ENCODE measurements around the gene FOSL2. TPM values are rescaled to one million over a fixed set of nuclear protein-coding genes. Genes with fewer than 3 reads are reported as not detected.

The FOSL2 gene
- total RNA-seq, 1 donor from 2014 or later: 38.4 TPM

- TF ChIP-seq CTCF (IDR thresholded peaks at IDR 0.05; ENCODE audit: unreplicated experiment): no peak
- H3K36me3 Mint-ChIP-seq (ENCODE audit: insufficient read depth): peaks cover 1% of the 10 kb centered on the region
- H3K4me3 Mint-ChIP-seq (ENCODE audit: low read depth): no peak overlapping the region
- peaks cover 10% of the 10 kb centered on the region for H3K4me1 Mint-ChIP-seq (ENCODE audit: low read depth)
- H3K27ac Mint-ChIP-seq: no peak overlapping the region
- peaks cover 12% of the 10 kb centered on the region for H3K9me3 Mint-ChIP-seq (ENCODE audit: low read depth)
- no peak for DNase-seq (ENCODE audit: low spot score, unreplicated experiment)
- H3K27me3 Mint-ChIP-seq: no peaks in the 10 kb centered on the region
These were observed 44.6 kb downstream of the FOSL2 start for GRCh38 chr2:28437149-28437835.

- Mint-ChIP-seq H3K4me3 (ENCODE audit: low read depth) (no peak overlapping the region), H3K27ac (no peak overlapping the region), H3K27me3 (no peaks in the 10 kb centered on the region), H3K4me1 (ENCODE audit: low read depth) (peaks cover 10% of the 10 kb centered on the region), H3K9me3 (ENCODE audit: low read depth) (peaks cover 9% of the 10 kb centered on the region), H3K36me3 (ENCODE audit: insufficient read depth) (peaks cover 1% of the 10 kb centered on the region)
- no peak for TF ChIP-seq CTCF (IDR thresholded peaks at IDR 0.05; ENCODE audit: unreplicated experiment)
- DNase-seq (ENCODE audit: low spot score, unreplicated experiment): no peak
These were observed 45.3 kb downstream of the FOSL2 start for GRCh38 chr2:28437918-28438317.

- Mint-ChIP-seq H3K36me3 (ENCODE audit: insufficient read depth) (peaks cover 1% of the 10 kb centered on the region), H3K27me3 (no peaks in the 10 kb centered on the region), H3K9me3 (ENCODE audit: low read depth) (peaks cover 5% of the 10 kb centered on the region), H3K4me1 (ENCODE audit: low read depth) (peaks cover 10% of the 10 kb centered on the region), H3K4me3 (ENCODE audit: low read depth) (no peak overlapping the region), H3K27ac (no peak overlapping the region)
- no peak for DNase-seq (ENCODE audit: low spot score, unreplicated experiment)
- TF ChIP-seq CTCF (IDR thresholded peaks at IDR 0.05; ENCODE audit: unreplicated experiment): no peak
These were observed 45.9 kb downstream of the FOSL2 start for GRCh38 chr2:28438532-28439063.

- H3K27me3 Mint-ChIP-seq: no peaks in the 10 kb centered on the region
- H3K36me3 Mint-ChIP-seq (ENCODE audit: insufficient read depth): no peaks in the 10 kb centered on the region
- H3K27ac Mint-ChIP-seq: no peak overlapping the region
- peaks cover 10% of the 10 kb centered on the region for H3K4me1 Mint-ChIP-seq (ENCODE audit: low read depth)
- TF ChIP-seq CTCF (IDR thresholded peaks at IDR 0.05; ENCODE audit: unreplicated experiment): no peak
- H3K9me3 Mint-ChIP-seq (ENCODE audit: low read depth): no peaks in the 10 kb centered on the region
- no peak for DNase-seq (ENCODE audit: low spot score, unreplicated experiment)
- no peak overlapping the region for H3K4me3 Mint-ChIP-seq (ENCODE audit: low read depth)
These were observed 46.5 kb downstream of the FOSL2 start for GRCh38 chr2:28439127-28439526.

GRCh38 chr2:28439763-28440162 lies 47.1 kb downstream of the FOSL2 start:
- DNase-seq (ENCODE audit: low spot score, unreplicated experiment): no peak
- Mint-ChIP-seq H3K36me3 (ENCODE audit: insufficient read depth) (no peaks in the 10 kb centered on the region), H3K4me3 (ENCODE audit: low read depth) (no peak overlapping the region), H3K9me3 (ENCODE audit: low read depth) (no peaks in the 10 kb centered on the region), H3K27ac (no peak overlapping the region), H3K4me1 (ENCODE audit: low read depth) (peaks cover 10% of the 10 kb centered on the region), H3K27me3 (no peaks in the 10 kb centered on the region)
- TF ChIP-seq CTCF (IDR thresholded peaks at IDR 0.05; ENCODE audit: unreplicated experiment): no peak

All from progenitor cell of endocrine pancreas (in vitro differentiated cells).